Hematopoietic multipotent progenitor cell treated with erythropoietin and hydrocortisone succinate and interleukin-3 and kit ligand, for 4 days (in vitro differentiated cells): ENCODE data around the gene SDF4.

Source experiments
- DNase-seq: peaks from one replicate; pipeline ENCODE4 v3.0.0-alpha.2; 2015

The SDF4 gene

GRCh38 chr1:1231400-1232207 is at the start of gene SDF4:
TSS of gene SDF4 (minus strand) at chr1:1232001. CDS start at chr1:1228772, 3,229 bp downstream.
- peak; percentile 99 for DNase-seq

DNA sequence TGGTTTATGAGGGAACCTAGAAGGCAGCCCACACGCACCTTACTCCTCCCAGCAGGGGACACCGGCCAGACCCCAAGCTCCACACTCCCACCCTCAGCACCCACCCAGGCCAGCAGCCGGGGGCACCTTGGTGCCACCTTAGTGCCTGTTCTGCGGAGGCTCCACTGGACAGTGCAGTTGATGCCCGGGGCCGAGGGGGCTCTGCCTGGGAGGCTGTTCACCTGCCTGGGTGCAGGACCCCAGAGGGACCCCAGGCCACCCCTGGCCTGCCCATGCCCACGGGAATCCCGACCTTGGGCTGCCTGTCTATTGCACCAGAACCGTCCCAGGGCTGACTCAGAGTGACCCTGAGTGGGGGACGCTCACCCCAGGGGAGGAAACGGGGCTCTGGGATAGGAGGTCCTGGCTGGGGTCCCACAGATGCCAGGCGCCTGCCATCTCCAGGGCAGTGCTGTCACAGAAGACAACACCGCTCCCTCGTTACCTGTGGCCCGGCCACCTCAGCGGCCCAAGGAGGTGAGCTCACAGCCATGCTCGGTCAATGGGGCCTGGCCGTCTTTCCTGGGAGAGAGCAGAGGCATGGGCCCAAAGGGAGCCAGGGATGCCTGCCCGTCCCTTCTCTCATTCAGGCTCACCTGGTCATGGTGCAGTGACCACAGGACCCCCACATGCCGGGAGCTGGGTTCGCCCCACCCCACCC is 49.1 kb upstream of the SDF4 start:
- DNase-seq = no peak

- DNase-seq = no peak
These were observed 47.2 kb upstream of the SDF4 start for GRCh38 chr1:1279028-1279427.

DNA sequence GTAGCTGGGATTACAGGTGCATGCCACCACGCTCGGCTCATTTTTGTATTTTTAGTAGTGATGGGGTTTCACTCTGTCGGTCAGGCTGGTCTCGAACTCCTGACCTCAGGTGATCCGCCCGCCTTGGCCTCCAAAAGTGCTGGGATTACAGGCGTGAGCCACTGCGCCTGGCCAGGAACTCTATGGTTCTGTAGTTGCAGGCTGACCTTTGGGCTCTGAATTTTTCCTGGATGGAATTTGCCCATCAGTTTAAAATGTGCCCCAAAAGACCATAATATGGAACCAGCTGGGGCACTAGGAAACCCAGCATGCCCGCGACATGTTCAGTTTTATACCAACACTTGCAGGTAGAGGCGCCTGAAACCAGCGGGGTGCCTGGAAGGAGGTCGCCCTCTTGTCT is 46.8 kb upstream of the SDF4 start:
- no peak for DNase-seq

DNA sequence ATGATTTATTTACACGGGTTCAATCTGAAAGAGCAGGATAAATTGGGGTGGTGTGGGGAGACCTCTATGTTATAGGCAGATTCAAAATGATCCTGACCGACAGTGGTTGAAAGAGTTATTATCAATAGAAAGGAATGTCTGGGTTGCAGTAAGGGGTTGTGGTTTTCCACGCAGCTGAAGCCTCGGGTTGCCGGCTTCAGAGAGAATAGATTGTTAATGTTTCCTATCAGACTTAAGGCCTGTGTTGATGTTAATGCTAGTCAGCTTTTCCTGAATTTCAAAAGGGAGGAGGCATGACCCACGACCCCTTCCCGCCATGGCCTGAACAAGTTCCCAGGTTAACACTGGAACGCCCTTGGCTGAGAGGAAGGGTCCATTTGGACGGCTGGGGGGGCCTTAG is 44.0 kb upstream of the SDF4 start:
- DNase-seq = no peak

- DNase-seq = no peak
These were observed 43.2 kb upstream of the SDF4 start for GRCh38 chr1:1274931-1275431.

- DNase-seq = no peak
These were observed 42.6 kb upstream of the SDF4 start for GRCh38 chr1:1274299-1274930.

GRCh38 chr1:1273512-1274298 is 41.9 kb upstream of the SDF4 start, which contains the start of gene UBE2J2:
TSS of gene UBE2J2 (minus strand) at chr1:1273854. CDS start at chr1:1267992, 5,862 bp downstream.
- peak; percentile 96 for DNase-seq

DNA sequence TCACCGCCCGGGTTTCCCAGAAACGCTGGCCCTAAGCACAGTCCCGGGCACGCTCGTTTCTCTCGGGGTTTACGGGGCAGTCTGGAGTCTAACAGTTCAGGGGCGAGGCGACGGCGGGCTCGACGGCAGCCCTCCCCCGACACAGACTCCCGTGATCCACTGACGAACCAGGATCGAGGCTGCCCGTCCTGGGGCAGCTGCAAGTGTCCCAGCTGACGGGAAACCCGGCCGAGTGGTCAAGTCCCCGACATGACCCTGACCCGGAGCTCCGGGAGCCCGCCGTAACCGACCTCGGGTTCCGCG is 41.4 kb upstream of the SDF4 start:
- no peak for DNase-seq

DNA sequence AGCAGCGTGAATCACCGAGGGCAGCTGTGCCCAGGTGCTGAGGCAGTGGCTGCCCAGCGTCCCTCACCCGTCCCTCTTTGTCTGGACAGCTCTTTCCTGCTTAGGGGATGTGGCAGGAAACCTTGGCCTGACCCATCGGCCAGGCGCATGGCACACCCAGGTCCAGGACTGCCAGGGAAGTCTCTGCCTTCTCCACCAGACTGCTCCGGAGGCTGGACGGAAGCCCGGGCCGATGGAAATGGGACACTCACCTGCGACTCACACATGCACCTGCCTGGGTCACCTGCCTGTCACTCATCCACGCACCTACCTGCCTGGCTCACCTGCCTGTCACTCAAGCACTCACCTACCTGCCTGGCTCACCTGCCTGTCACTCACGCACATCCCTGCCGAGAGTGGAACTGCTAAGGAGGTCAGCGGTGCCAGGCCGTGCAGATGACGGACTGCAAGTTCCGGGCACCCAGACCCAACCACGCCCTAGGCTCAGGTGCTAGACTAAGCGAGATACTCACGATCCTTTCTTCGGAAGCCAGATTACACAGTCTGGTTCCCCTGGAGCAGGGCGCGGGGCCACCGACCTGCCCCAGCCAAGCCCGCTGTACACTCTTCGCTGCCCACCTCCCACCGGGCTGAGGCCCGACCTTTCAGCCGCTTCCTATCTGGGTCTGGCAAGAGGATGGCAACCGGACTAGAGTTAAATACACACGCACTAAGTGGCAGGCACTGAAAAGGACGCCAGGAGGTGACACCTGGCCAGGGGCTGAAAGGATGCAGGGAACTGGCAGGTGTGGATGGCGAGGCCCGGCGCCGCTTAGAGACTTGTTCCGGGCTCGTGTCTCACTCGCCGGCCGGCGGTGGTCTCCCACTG is 40.8 kb upstream of the SDF4 start:
- peak; percentile 25 for DNase-seq

- DNase-seq = no peak
These were observed 39.0 kb upstream of the SDF4 start for GRCh38 chr1:1270813-1271212.

DNA sequence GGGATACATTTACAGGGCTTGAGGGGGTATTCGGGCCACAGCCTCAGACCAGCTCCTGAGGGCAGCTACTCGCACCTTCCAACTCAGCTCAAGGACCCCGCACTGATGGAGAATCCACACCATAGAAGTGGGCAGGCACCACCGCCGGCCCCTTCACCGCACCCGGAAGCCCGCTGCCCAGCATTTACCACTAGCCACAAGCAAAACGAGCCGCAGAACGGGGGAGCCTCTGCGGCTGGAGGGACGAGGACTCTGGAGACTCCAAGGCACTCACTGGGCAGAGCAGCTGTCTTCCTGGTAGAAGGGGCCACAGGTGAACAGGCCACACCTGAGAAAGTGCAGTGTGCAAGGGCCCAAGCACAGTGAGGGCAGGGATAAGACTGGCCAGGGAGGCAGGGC is 36.5 kb upstream of the SDF4 start:
- DNase-seq = no peak

DNA sequence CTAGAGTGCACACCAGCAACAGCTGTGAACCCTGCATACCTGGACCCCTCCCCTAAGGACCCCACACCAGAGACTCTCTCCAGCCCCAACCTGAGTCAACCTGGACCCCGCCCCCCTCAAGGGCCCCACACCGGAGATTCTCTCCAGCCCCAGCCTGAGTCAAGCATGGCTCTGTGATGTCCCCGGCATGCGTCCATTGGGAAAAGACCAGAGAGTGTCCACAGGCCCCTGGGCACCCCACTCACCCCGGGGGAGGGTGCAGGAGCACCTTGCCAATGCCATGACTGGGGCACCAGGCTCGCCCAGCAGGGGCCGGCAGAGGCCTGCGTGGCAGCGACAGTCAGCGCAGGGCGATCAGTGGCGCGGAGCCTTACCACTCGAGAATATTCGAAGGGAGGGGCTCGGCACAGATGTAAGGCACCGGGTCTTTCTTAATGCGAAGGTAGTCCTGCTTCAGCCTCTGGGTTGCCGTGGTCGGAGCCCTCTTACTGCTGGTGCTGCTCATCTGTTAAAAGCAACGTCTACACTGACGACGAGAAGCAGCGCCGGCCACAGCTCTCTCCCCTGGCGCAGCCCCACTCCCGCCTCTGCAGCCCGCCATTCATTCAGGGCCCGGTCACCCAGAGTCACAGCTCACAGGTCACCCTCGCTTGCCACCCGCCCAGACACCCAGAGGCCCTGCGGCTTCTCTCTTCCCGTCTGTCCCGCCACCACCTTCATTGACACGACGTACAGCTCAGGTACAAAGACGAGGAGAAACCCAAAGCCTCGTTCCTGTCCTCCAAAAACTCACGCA is 35.9 kb upstream of the SDF4 start:
- DNase-seq = no peak

- peak; percentile 48 for DNase-seq
These were observed 33.1 kb upstream of the SDF4 start for GRCh38 chr1:1264868-1265272.

GRCh38 chr1:1264026-1264425 is 32.2 kb upstream of the SDF4 start:
- DNase-seq = no peak

- no peak for DNase-seq
These were observed 31.0 kb upstream of the SDF4 start for GRCh38 chr1:1262758-1263157.

DNA sequence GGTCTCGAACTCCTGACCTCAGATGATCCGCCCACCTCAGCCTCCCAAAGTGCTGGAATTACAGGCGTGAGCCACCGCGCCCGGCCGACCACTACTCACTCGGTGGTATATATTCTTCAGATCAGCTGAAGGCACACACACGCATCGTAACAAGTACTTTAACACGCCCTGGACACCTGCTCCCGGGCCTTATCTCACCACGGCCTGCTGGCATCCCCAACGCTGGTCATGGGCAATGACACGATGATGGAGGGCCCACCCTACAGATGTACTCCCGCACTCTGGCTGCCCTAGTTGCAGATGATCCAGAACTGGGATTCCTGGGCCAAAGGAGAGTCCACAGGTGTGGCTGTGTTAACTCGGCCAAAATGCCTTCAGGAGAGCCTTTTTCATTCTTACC is 30.3 kb upstream of the SDF4 start:
- peak; percentile 71 for DNase-seq

DNA sequence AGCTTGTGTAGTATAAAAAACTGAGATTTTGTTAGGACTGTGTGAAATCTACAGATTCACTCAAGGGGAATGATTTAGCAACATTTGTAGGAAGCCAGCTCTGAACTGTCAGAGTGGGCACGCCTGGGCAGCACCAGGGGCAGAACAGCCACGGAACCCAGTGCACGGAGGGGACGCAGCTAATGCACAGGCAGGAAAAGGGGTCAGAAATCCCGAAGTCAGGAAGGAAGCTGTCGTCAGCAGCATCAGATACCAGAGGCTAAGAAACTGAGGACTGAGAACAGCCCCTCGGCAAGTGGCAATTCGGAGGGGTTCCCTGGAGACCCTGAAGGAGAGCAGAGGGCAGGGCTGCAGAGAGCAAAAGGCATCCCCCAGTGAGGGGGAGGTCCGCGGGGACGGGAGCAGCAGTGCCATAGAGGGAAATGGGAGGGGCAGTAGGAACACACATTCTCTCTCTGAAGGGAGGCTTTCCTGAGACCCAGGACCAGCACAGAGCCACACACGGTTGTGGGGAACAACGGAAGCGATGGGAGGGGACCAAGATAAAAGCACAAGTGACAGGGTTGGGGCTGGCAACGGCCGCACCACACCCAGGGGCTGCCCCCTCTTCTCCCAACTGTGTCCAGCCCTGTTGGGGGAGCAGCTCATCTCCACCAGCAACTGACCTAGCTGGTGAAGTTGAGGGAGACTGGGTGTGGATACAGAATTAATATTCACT is 29.2 kb upstream of the SDF4 start:
- peak; percentile 84 for DNase-seq

GRCh38 chr1:1259951-1260600 is 28.3 kb upstream of the SDF4 start:
- no peak for DNase-seq

- no peak for DNase-seq
These were observed 27.7 kb upstream of the SDF4 start for GRCh38 chr1:1259540-1259939.
